HG02840 (cell line): ENCODE measurements around the gene PLXNA4.

Experiments
- ATAC-seq: cut with Tn5 transposase; IDR thresholded peaks from one replicate; pipeline ENCODE4 v1.9.1; 2021; ENCODE audit warnings: mild to moderate bottlenecking, moderate library complexity, moderate number of reproducible peaks; ENCODE audit not compliant: unreplicated experiment, low FRiP score

PLXNA4 gene

DNA sequence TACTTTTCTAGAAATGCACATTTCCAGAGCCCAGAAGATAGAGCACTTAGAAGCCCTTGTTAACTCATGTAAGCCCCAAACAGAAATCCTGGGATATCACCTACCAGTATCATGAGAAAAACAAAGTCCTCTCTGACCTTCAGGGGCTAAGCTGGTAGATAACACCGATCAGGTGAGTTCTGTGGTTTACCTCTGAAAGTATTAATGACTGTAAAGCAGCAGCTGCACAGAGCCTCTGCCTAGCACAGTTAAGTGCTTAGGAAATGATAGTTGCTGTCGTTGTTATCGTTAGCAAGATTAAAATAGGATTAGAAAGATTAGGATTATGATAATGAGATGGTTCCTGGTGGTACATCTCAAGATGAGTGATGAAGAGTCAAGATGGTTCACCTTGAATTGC, 64.9 kb downstream of the PLXNA4 start:
- no peak for ATAC-seq

GRCh38 chr7:132509643-132510042, 66.6 kb downstream of the PLXNA4 start:
- no peak for ATAC-seq

DNA sequence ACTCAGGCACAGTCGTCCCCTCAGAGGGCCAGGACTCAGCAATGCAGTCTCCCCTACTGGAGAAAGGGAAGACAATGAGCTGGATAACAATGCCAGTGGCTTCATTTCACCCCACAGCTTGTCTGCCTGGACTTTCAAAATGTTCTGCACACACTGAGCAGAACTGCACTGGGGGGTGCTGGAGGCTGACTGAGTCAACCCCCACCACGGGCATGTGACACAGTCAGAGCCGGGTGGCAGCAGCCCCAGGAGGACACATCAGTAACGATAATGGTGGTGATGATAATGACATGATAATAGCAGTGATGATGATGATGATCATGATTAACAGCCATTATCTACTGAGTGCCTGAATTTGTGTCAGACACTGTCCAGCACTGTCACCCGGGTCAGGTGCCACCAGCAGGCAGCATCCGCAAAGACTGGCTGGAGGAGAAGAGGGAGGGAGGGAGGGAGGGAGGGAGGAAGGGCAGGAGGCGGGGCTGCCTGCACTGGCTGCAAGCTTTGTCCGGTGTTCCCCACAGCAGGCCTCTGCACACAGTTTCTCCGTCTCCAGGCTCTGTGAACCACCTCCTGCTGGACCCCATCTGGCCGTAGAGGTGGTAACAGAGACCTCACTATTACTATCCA, 67.4 kb downstream of the PLXNA4 start:
- no peak for ATAC-seq

DNA sequence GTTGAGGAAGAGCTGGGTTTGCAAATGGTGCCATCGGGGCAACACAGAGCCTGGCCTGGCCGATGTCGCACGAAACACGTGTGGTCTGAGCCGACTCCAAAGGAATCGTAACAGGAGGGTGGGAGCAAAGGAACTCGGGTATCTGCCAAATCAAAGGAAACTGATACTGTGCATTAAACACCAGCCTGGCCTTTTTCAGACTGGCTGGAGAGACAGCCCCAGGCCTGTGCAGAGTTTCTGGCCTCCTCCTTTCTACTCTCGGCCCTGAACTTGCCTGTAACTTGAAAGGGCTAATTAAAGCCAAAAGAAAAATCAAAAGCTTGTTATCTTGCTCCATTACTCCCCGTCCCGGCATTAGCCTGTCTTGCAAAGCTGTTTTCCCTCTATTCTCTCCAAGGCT, 71.4 kb downstream of the PLXNA4 start:
- no peak for ATAC-seq

GRCh38 chr7:132504071-132504470, 72.2 kb downstream of the PLXNA4 start:
- no peak for ATAC-seq

GRCh38 chr7:132503415-132503814, 72.9 kb downstream of the PLXNA4 start:
- no peak for ATAC-seq

- no peak for ATAC-seq
Observed at GRCh38 chr7:132501956-132502355, 74.3 kb downstream of the PLXNA4 start.

DNA sequence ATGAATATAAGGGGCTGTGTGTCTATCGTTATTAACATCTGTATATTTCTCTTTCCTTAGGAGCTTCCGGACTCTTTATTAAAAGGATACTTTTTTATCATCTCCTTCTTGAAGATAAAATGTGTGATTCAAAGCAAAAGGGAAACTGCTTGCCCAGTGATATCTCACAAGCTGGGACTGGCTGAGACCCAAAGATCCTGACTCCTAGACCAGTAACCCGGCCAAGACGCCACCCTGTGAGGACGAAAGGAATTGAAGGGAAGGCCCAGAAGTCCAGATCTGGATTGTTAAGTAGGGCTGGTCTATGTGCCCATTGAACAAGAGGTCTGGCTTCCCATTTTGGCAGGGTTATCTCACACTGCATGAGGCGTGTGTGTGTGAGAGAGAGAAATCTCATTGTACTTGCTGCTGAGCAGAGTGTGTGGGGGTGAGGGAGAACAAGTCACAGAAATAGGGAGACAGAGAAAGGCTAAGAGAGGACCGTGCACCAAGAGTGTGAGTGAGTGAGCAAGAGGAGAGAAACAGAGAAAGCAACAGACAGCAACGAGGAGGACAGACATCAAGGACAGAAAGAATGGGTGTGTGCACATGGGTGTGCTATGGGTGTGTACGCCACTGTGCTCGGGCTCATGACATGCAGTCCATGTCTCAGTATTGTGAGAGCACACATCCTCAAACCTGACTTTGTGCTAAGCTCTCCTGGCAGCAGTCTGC, 75.4 kb downstream of the PLXNA4 start:
- no peak for ATAC-seq

DNA sequence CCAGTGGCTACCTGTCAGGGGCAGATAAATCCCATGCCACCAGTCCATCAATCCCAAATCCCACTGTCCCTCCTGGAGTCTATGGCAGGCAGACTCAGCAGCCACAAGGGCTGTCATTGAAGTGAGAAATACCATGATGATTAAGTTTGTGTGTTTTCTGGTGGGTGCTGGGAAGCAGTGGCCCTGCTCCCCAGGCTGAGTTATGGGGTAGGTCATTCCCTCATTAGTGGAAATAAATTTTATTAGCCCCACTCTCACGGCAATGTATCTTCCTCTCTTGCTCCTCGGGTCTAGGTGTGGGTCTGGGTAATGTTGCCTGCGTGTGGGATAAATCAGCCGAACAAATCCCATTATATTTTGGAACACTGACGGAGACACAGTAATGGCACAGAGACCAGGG, 76.8 kb downstream of the PLXNA4 start:
- ATAC-seq: no peak

DNA sequence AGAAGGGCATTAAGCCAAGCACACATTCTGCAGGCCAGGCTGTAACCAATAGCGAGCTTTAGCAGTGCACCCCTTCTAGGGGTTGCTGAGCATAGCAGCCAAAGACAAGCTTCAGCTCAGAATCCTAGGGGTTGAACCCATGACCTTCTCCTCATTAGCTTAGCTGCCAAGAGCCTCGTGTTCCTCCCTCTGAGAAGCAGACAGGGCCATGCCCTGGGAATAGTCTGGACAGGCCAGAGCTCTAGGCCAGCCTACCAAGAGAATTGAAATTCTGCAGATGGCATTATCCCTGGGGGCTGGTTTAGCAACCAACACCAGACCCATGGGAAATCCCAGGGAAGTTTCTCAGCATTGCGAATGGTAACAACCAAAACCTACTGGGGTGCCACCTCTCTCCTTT, 77.2 kb downstream of the PLXNA4 start:
- no peak for ATAC-seq

- no peak for ATAC-seq
Observed at GRCh38 chr7:132498319-132498718, 78.0 kb downstream of the PLXNA4 start.

- ATAC-seq: no peak
Observed at GRCh38 chr7:132497098-132497497, 79.2 kb downstream of the PLXNA4 start.

DNA sequence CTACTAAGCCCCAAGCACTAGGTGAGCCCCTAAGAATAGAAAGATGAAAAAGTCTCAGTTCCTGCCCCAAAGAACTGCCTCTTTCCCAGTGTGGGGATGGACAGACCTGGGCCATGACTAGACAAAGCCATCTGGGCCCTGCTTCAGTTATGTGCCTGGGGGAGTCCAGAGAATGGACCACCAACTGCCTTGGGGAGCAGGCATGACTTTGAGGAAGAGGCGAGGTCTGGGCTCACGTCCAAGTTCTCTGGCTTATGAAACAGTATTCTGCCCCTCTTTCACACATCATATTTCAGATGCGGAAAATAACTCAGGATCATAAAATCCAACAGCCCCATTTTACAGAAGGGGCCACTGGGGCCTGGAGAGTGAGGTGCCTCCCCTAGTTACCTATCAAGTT, 80.3 kb downstream of the PLXNA4 start:
- no peak for ATAC-seq

GRCh38 chr7:132494474-132494873, 81.8 kb downstream of the PLXNA4 start:
- ATAC-seq: no peak

GRCh38 chr7:132492823-132493445, 83.3 kb downstream of the PLXNA4 start:
- ATAC-seq: no peak

DNA sequence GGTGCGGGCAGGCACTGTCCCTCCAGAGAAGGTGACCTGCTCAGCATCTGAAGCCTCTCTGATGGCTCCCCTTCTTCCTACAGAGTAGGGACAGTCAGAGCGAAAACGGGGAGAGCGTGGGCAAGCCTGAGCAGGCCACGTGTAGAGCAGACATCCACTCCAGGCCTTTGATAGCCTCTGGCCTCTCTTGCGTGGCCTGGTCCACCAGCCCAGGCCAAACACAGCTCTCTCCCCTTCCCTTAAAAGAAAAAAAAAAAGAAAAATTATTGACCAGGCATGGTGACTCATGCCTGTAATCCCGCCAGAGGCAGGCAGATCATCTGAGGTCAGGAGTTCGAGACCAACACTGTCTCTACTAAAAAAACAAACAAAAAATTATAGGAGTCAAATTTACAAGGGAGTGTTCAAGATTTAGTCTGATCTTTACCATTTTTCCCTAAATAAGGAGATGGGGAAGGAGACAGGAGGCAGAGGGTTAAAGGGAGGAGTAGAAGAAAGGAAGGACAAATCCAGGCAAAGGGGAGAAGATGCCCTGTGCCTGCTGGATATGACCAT, 84.8 kb downstream of the PLXNA4 start:
- ATAC-seq: no peak

- ATAC-seq: no peak
Observed at GRCh38 chr7:132490474-132490873, 85.8 kb downstream of the PLXNA4 start.

DNA sequence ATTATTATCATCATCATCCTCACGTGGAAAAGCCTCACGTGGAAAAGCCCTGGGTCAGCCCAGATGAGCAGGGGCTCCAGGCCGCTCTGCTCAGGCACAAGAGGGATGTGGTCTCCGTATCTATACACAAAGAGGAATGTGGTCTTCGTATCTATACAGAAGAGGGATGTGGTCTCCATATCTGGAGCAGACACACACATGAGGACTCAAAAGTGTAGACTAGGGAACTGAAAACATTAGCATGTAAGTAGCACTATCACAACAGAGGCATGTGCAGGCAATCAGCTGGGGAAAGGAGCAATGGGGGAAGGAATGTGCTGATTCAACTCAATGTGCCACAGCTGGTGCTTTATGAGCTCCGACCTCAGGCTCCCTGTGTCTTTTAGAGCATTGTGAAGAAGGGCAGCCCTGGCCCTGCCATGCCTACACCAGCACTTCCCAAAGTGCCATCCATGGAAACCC, 86.5 kb downstream of the PLXNA4 start:
- ATAC-seq: no peak

GRCh38 chr7:132488634-132489302, 87.5 kb downstream of the PLXNA4 start:
- no peak for ATAC-seq

GRCh38 chr7:132486274-132486610, 90.0 kb downstream of the PLXNA4 start:
- no peak for ATAC-seq
